ENCODE measurements around the gene OBP2A. TPM values are rescaled to one million over a fixed set of nuclear protein-coding genes. Genes with fewer than 3 reads are reported as not detected.

The OBP2A gene
- total and polyA plus RNA-seq, 2 donors (not counting 1 experiment from before 2014, with no cell fraction given): not detected

GRCh38 chr9:135574943-135575342, 29.0 kb downstream of the OBP2A start:
- H4K20me1 ChIP-seq (ENCODE audit: control insufficient read depth, extremely low read depth, insufficient read depth, low read length): no peaks in the 10 kb centered on the region
- no peaks in the 10 kb centered on the region for H3K4me1 ChIP-seq (ENCODE audit: control insufficient read depth, extremely low read depth, insufficient read depth, low read length)
- no peak overlapping the region for H3K9ac ChIP-seq (ENCODE audit: insufficient read depth, low read length)
- H3K27ac ChIP-seq (ENCODE audit: insufficient read depth, low read length): no peak overlapping the region
- TF ChIP-seq CTCF (conservative IDR thresholded peaks at IDR 0.05 in 1 of 2, IDR thresholded peaks at IDR 0.05 in 1 of 2; ENCODE audit: low read depth in 1 of 2, low read length in 2 of 2) (no peak), EZH2 (IDR thresholded peaks at IDR 0.05; ENCODE audit: low read length, missing control alignments) (no peak)
- H2AFZ ChIP-seq (ENCODE audit: low read length): no peak overlapping the region
- H3K79me2 ChIP-seq (ENCODE audit: control insufficient read depth, insufficient read depth, low read length): no peaks in the 10 kb centered on the region
- no peaks in the 10 kb centered on the region for H3K27me3 ChIP-seq (ENCODE audit: control insufficient read depth, insufficient read depth, low read length)
- no peak for DNase-seq (ENCODE audit: low read depth in 2 of 2)
- no peaks in the 10 kb centered on the region for H3K36me3 ChIP-seq (ENCODE audit: control insufficient read depth, insufficient read depth, low read length)
- no peak overlapping the region for H3K4me3 ChIP-seq (replicated peaks in 1 of 4; ENCODE audit: control extremely low read depth in 1 of 4, insufficient read depth in 1 of 4, low read depth in 3 of 4, low read length in 4 of 4)
- no peaks in the 10 kb centered on the region for H3K9me3 ChIP-seq (ENCODE audit: control insufficient read depth, insufficient read depth, low read depth, low read length)
- no peak overlapping the region for H3K4me2 ChIP-seq (ENCODE audit: extremely low read depth, insufficient read depth, low read length)

- no peak overlapping the region for H2AFZ ChIP-seq (ENCODE audit: low read length)
- H3K79me2 ChIP-seq (ENCODE audit: control insufficient read depth, insufficient read depth, low read length): no peaks in the 10 kb centered on the region
- H3K27me3 ChIP-seq (ENCODE audit: control insufficient read depth, insufficient read depth, low read length): no peaks in the 10 kb centered on the region
- H3K9me3 ChIP-seq (ENCODE audit: control insufficient read depth, insufficient read depth, low read depth, low read length): no peaks in the 10 kb centered on the region
- H3K4me3 ChIP-seq (replicated peaks in 1 of 4; ENCODE audit: control extremely low read depth in 1 of 4, insufficient read depth in 1 of 4, low read depth in 3 of 4, low read length in 4 of 4): no peak overlapping the region
- DNase-seq (ENCODE audit: low read depth in 2 of 2): no peak
- H3K4me1 ChIP-seq (ENCODE audit: control insufficient read depth, extremely low read depth, insufficient read depth, low read length): no peaks in the 10 kb centered on the region
- H3K9ac ChIP-seq (ENCODE audit: insufficient read depth, low read length): no peak overlapping the region
- H3K27ac ChIP-seq (ENCODE audit: insufficient read depth, low read length): no peak overlapping the region
- TF ChIP-seq EZH2 (IDR thresholded peaks at IDR 0.05; ENCODE audit: low read length, missing control alignments): no peak
- TF ChIP-seq CTCF (conservative IDR thresholded peaks at IDR 0.05 in 1 of 2, IDR thresholded peaks at IDR 0.05 in 1 of 2; ENCODE audit: low read depth in 1 of 2, low read length in 2 of 2): no peak
- no peak overlapping the region for H3K4me2 ChIP-seq (ENCODE audit: extremely low read depth, insufficient read depth, low read length)
- H3K36me3 ChIP-seq (ENCODE audit: control insufficient read depth, insufficient read depth, low read length): no peaks in the 10 kb centered on the region
- H4K20me1 ChIP-seq (ENCODE audit: control insufficient read depth, extremely low read depth, insufficient read depth, low read length): no peaks in the 10 kb centered on the region
These were observed 30.2 kb downstream of the OBP2A start for GRCh38 chr9:135575995-135576631.

- no peaks in the 10 kb centered on the region for H3K36me3 ChIP-seq (ENCODE audit: control insufficient read depth, insufficient read depth, low read length)
- H3K4me1 ChIP-seq (ENCODE audit: control insufficient read depth, extremely low read depth, insufficient read depth, low read length): no peaks in the 10 kb centered on the region
- no peak overlapping the region for H3K4me3 ChIP-seq (replicated peaks in 1 of 4; ENCODE audit: control extremely low read depth in 1 of 4, insufficient read depth in 1 of 4, low read depth in 3 of 4, low read length in 4 of 4)
- no peak overlapping the region for H2AFZ ChIP-seq (ENCODE audit: low read length)
- no peaks in the 10 kb centered on the region for H4K20me1 ChIP-seq (ENCODE audit: control insufficient read depth, extremely low read depth, insufficient read depth, low read length)
- no peak overlapping the region for H3K4me2 ChIP-seq (ENCODE audit: extremely low read depth, insufficient read depth, low read length)
- H3K9ac ChIP-seq (ENCODE audit: insufficient read depth, low read length): no peak overlapping the region
- no peaks in the 10 kb centered on the region for H3K27me3 ChIP-seq (ENCODE audit: control insufficient read depth, insufficient read depth, low read length)
- DNase-seq (ENCODE audit: low read depth in 2 of 2): no peak
- H3K79me2 ChIP-seq (ENCODE audit: control insufficient read depth, insufficient read depth, low read length): no peaks in the 10 kb centered on the region
- no peaks in the 10 kb centered on the region for H3K9me3 ChIP-seq (ENCODE audit: control insufficient read depth, insufficient read depth, low read depth, low read length)
- H3K27ac ChIP-seq (ENCODE audit: insufficient read depth, low read length): no peak overlapping the region
- TF ChIP-seq EZH2 (IDR thresholded peaks at IDR 0.05; ENCODE audit: low read length, missing control alignments): no peak
- no peak for TF ChIP-seq CTCF (conservative IDR thresholded peaks at IDR 0.05 in 1 of 2, IDR thresholded peaks at IDR 0.05 in 1 of 2; ENCODE audit: low read depth in 1 of 2, low read length in 2 of 2)
These were observed 31.3 kb downstream of the OBP2A start for GRCh38 chr9:135577256-135577655.

All from fibroblast of lung (primary cell).